Islet of Langerhans (tissue), 1 donor: ENCODE data around the gene UAP1.

Experiments
- FAIRE-seq: peaks from one replicate; lab custom pipeline; 2011; peaks lifted over from hg19 to GRCh38; lab: Jason Lieb, UNC

Gene UAP1

GRCh38 chr1:162561616-162562469, at the start of gene UAP1:
UAP1 (plus strand) TSS chr1:162561722; CDS start chr1:162566069, 4,347 bp downstream.
- FAIRE-seq: no peak

- no peak for FAIRE-seq
These were observed 34.2 kb upstream of the UAP1 start for GRCh38 chr1:162527314-162527713.

GRCh38 chr1:162530307-162530987, 31.1 kb upstream of the UAP1 start:
- FAIRE-seq: no peak

GRCh38 chr1:162530988-162531319, 30.6 kb upstream of the UAP1 start:
- no peak for FAIRE-seq

- no peak for FAIRE-seq
These were observed 26.0 kb upstream of the UAP1 start for GRCh38 chr1:162535501-162535900.

- no peak for FAIRE-seq
These were observed 25.0 kb upstream of the UAP1 start for GRCh38 chr1:162536511-162536910.

GRCh38 chr1:162537216-162537615, 24.3 kb upstream of the UAP1 start:
- FAIRE-seq: no peak

GRCh38 chr1:162538815-162539431, 22.6 kb upstream of the UAP1 start:
- FAIRE-seq: no peak

- no peak for FAIRE-seq
These were observed 19.8 kb upstream of the UAP1 start for GRCh38 chr1:162541619-162542141.

- FAIRE-seq: no peak
These were observed 18.3 kb upstream of the UAP1 start for GRCh38 chr1:162543228-162543627.

- FAIRE-seq: no peak
These were observed 13.4 kb upstream of the UAP1 start for GRCh38 chr1:162548170-162548569.

- FAIRE-seq: no peak
These were observed 12.5 kb upstream of the UAP1 start for GRCh38 chr1:162549001-162549400.

GRCh38 chr1:162550925-162551324, 10.6 kb upstream of the UAP1 start:
- no peak for FAIRE-seq

GRCh38 chr1:162551969-162552683, 9.4 kb upstream of the UAP1 start:
- no peak for FAIRE-seq

- FAIRE-seq: no peak
These were observed 8.8 kb upstream of the UAP1 start for GRCh38 chr1:162552684-162553252.

GRCh38 chr1:162554258-162554657, 7.3 kb upstream of the UAP1 start:
- no peak for FAIRE-seq

- no peak for FAIRE-seq
These were observed 4.0 kb upstream of the UAP1 start for GRCh38 chr1:162557536-162557935.

GRCh38 chr1:162560303-162561036, 1.1 kb upstream of the UAP1 start:
- FAIRE-seq: no peak

GRCh38 chr1:162561037-162561615, 396 bp upstream of the UAP1 start:
- no peak for FAIRE-seq

GRCh38 chr1:162562470-162562828, 927 bp downstream of the UAP1 start:
- FAIRE-seq: no peak

- no peak for FAIRE-seq
These were observed 3.3 kb downstream of the UAP1 start for GRCh38 chr1:162564762-162565218.
